Activated CD4-positive, alpha-beta T cell treated with anti-CD3 and anti-CD28 coated beads, Interleukin-2, amount 50 U/mL, for 24 hours (primary cell): Measurements from ENCODE around the gene ZNF483.
"Not testable (repeated sequence)": the region's sequence is repeated elsewhere in the genome, so short reads cannot be mapped to it uniquely, and the experiment has no call there.

ENCODE experiments used
- DNase-seq, 2 donors: peaks; one replicate each; pipeline ENCODE4 v3.0.0-alpha.2; 2020; ENCODE audit warnings: low read depth in 1 of 2, low spot score in 1 of 2

The ZNF483 gene

DNA sequence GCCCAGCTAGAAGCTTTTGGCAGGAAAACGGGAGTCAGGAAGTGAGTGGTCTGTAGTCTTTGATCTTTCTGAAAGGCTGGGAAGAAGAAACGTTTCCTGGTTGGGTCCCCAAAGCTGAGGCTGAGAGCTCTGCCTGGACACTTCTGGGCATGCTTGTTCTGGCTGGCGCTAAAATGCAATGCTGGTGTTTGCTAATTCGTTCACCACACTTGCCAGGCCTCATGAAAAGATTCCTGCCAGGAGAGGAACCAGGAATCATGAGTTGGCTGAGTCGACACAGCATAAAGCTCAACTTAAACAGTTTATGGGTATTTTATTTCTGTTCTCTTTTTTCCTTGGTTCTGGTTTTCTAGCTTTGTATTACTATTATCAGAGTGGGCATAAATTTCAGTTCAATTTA is 85.2 kb downstream of the ZNF483 start:
- no peak for DNase-seq

DNA sequence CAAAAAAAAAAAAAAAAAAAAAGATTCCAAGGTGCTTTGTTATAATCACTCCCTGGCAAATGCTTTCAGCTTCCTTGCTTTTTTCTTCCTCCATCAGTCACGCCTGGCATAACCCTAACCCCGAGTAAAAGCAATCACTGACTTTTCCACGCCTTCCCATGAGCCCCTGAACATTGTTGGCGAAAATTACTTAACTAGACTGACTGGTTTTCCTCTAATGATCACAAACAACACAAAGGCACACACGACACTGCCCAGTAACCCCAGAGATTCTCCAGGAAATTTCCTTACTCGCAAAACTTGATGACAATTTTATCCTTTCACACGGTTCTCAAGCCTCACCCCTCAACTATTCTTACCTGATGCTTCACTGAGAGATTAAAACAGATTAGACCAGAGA is 85.9 kb downstream of the ZNF483 start:
- DNase-seq = no peak

DNA sequence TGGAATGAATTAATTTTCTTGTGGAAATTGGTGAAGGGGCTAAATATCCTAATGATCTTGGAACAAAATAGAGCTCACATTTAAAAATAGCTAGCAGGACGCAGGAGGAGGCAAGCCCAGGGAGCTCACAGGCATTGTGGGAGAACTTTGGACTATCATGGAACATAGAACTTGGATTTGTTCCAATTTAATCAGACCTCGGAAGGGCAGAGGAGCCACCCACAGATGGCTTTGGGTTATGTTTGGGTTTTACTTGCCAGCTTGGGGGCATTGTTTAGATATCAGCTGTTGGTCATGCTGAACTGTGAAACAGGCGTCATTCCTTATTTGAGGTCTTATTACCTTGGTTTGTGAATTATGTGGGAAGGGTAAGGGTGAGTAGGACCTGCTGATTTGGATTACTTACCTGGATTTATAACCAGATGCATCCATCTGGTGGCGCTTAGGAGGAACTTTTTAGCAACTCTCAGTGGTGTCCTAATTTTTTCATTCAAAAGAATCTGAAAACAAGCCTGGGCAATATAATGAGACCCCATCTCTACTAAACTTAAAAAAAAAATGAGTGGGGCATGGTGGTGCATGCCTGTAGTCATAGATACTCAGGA is 88.6 kb downstream of the ZNF483 start:
- no peak for DNase-seq

DNA sequence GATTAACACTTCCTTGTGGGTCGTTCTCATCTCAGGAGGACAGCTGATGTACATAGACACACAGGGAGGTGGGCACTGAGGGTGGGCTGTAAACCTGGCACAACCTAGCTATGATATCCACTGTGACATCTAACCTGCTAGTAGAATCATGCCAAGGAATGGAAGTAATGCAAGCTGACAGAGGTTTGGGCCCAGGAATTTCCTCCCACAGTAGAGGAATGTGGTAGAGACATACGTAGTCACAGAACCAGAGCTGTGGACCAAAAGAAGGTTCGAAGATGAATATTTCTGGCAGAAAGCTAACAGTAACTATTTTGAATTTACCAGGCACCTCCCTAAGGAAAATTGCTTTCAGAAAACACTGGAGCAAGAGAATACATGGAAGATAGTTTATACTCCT is 90.9 kb downstream of the ZNF483 start:
- no peak for DNase-seq

DNA sequence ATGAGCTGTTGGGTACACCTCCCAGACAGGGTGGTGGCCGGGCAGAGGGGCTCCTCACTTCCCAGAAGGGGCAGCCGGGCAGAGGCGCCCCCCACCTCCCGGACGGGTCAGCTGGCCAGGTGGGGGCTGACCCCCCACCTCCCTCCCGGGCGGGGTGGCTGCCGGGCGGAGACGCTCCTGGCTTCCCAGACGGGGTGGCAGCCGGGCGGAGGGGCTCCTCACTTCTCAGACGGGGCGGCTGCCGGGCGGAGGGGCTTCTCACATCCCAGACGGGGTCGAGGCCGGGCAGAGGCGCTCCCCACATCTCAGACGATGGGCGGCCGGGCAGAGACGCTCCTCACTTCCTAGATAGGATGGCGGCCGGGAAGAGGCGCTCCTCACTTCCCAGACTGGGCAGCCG is 92.4 kb downstream of the ZNF483 start:
- not testable (repeated sequence) for DNase-seq

DNA sequence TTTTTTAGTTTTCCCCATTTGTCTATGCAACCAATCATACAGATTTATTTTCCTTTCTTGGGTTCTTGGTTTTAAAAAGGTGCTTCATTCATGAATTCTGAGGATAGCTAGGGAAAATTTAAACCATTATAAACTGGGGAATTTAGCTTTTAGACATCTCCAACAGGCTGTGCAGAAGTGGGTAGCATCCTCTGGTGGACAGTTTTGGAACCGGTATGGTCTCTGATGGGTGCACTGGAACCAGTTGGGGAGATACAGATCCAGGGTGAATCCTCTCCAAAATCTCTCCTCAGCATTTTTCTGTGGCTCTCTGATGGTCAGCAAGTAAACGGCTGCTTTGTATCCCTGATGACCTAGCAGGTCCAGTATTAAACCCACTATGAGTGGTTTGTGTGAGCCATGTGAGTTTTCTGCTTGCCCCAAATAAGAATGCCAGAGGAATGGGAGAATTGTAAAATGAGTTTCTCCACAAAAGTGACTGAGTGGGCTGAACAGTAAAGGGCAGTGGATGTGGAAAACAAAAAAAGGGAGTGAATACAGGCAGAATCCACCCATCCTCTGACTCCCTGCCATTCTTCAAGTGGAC is 97.0 kb downstream of the ZNF483 start:
- peak in 1 of 2 donors; percentile 24 for DNase-seq

DNA sequence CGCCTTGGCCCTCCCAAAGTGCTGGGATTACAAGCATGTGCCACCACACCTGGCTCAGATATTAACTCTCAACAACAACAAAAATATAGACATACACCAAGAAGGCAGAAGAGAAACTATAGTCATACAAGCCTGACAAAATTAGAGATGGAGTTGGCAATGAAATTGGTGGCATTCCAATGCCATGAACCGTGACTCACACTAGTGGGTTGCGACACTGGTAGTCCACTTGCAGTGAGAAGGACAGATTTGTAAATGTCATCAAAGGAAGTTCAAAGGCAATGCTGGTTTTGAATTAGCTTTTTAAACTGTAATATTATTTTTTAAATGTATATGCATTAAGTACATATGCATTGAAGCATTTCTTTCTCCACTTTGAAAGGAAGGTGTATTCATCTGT is 97.6 kb downstream of the ZNF483 start:
- DNase-seq = no peak
